HepG2 (cell line): ENCODE data around the gene TMEM41B.

Experiments used
- EP300 ChIP-seq, 3 experiments: sonication (generic) in 1 of 3; formaldehyde crosslinking in 1 of 3; IDR thresholded peaks; 2 replicates each; pipeline versions ENCODE4 v1.5.1 to v1.6.1; 2011 to 2020; ENCODE audit warnings: low read depth in 2 of 3, low read length in 2 of 3, borderline replicate concordance in 1 of 3, improper control_type of control experiment in 1 of 3, mild to moderate bottlenecking in 1 of 3, missing genetic modification reagents in 1 of 3, moderate library complexity in 1 of 3
- FOXC1 ChIP-seq: sonication (generic); formaldehyde crosslinking; IDR thresholded peaks from 2 replicates; pipeline ENCODE4 v1.8.0; 2022; ENCODE audit warnings: mild to moderate bottlenecking, missing genetic modification reagents, borderline replicate concordance
- MAFG ChIP-seq: sonication (generic); formaldehyde crosslinking; IDR thresholded peaks from 2 replicates; pipeline ENCODE4 v1.5.1; 2020; ENCODE audit warnings: mild to moderate bottlenecking, missing genetic modification reagents
- NR1H2 ChIP-seq: sonication (generic); formaldehyde crosslinking; IDR thresholded peaks from 2 replicates; pipeline ENCODE4 v1.8.1; 2022; ENCODE audit warnings: low read depth, missing genetic modification reagents, borderline replicate concordance
- POLR2A ChIP-seq, 2 experiments: IDR thresholded peaks; 2 replicates each; pipeline ENCODE4 v1.6.1; 2011; ENCODE audit warnings: low read depth in 2 of 2, low read length in 2 of 2, mild to moderate bottlenecking in 1 of 2, moderate library complexity in 1 of 2; ENCODE audit not compliant: insufficient read depth in 1 of 2
- RBAK ChIP-seq: sonication (generic); formaldehyde crosslinking; IDR thresholded peaks from 2 replicates; pipeline ENCODE4 v1.5.1; 2020; ENCODE audit warnings: mild to moderate bottlenecking, missing genetic modification reagents
- SP1 ChIP-seq, 2 experiments: fragments of 450-650 bp in 1 of 2; sonication (generic) in 1 of 2; formaldehyde crosslinking in 1 of 2; IDR thresholded peaks; 2 replicates each; pipeline versions ENCODE4 v1.4.0 to v1.6.1; 2016 to 2020; ENCODE audit warnings: missing genetic modification reagents in 1 of 2
- ZFAT ChIP-seq: sonication (generic); formaldehyde crosslinking; conservative IDR thresholded peaks from 2 replicates; pipeline ENCODE4 v1.8.1; 2023; ENCODE audit warnings: missing genetic modification reagents, inconsistent platforms
- ZNF792 ChIP-seq: IDR thresholded peaks from 2 replicates; pipeline ENCODE4 v1.6.1; 2016

DNA sequence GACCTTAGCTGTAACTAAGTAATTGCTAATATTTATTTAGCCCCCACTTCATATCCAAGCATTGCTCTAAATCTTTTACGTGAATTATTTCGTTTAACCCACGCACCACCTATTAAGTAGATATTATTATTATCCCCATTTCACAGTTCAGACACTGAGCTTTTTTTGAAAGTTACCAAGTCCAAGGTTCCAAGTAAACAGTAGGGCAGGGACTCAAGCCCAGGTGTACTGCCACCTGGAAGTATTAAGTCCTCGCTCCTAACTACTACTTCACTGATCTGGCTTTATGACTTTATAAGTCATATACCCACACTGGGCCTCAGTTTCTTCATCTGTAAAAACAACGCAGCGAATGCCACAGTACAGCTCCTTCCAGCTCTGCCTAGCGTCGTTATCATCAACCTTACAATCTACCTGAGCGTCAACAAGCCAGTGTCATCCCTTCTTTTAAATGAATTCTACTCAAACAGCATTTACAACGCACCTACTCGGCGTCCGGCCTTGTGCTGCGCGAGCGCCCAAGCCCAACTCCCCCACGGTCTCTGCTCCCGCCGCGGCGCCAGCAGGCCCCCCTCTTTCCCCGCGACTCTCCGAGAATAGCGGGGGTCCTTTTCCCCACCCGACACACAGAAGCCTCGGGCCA, 624 bp downstream of the TMEM41B start:
- no peak for TF ChIP-seq ZNF792 (CRISPR knock-in tag)
- no peak for TF ChIP-seq SP1 (IDR thresholded peaks at IDR 0.05)
- no peak for TF ChIP-seq SP1 (CRISPR knock-in tag; IDR thresholded peaks at IDR 0.05)
- TF ChIP-seq EP300 (IDR thresholded peaks at IDR 0.05; ENCODE audit: low read depth in 2 of 2, low read length in 2 of 2): no peak
- no peak for TF ChIP-seq EP300 (CRISPR knock-in tag; IDR thresholded peaks at IDR 0.05; ENCODE audit: borderline replicate concordance)
- 0 out of 2 replicates have a peak, but pooled peaks have one; percentile 42 for TF ChIP-seq FOXC1 (CRISPR knock-in tag)
- TF ChIP-seq POLR2A (IDR thresholded peaks at IDR 0.05; ENCODE audit: insufficient read depth in 1 of 2, low read depth in 2 of 2, low read length in 2 of 2): no peak
- TF ChIP-seq RBAK (CRISPR knock-in tag): no peak
- TF ChIP-seq NR1H2 (CRISPR knock-in tag): no peak
- TF ChIP-seq ZFAT (CRISPR knock-in tag): no peak
- no peak for TF ChIP-seq MAFG
